Subcutaneous abdominal adipose tissue (tissue), 5 donors: Measurements from ENCODE around the gene BCS1L.

Experiments
- H3K27ac ChIP-seq: one replicate; pipeline ENCODE4 v1.7.0; 2013; ENCODE audit warnings: low read depth, mild to moderate bottlenecking, inconsistent platforms, low read length, moderate library complexity
- H3K27me3 ChIP-seq, 5 donors: one replicate each; pipeline ENCODE4 v1.7.0; 2013; ENCODE audit warnings: low read length in 5 of 5, inconsistent platforms in 1 of 5; ENCODE audit not compliant: control insufficient read depth in 5 of 5, insufficient read depth in 4 of 5
- H3K36me3 ChIP-seq, 5 donors: one replicate each; pipeline ENCODE4 v1.7.0; 2013; ENCODE audit warnings: low read length in 5 of 5; ENCODE audit not compliant: control insufficient read depth in 5 of 5, insufficient read depth in 5 of 5
- H3K4me1 ChIP-seq, 5 donors: one replicate each; pipeline ENCODE4 v1.7.0; 2013; ENCODE audit warnings: low read length in 5 of 5, mild to moderate bottlenecking in 3 of 5, moderate library complexity in 1 of 5; ENCODE audit not compliant: control insufficient read depth in 5 of 5, insufficient read depth in 5 of 5
- H3K4me3 ChIP-seq, 5 donors: one replicate each; pipeline ENCODE4 v1.7.0; 2013; ENCODE audit warnings: low read length in 5 of 5, low read depth in 1 of 5
- H3K9ac ChIP-seq, 5 donors: one replicate each; pipeline ENCODE4 v1.7.0; 2013; ENCODE audit warnings: low read length in 5 of 5, mild to moderate bottlenecking in 4 of 5, moderate library complexity in 3 of 5
- H3K9me3 ChIP-seq, 5 donors: one replicate each; pipeline ENCODE4 v1.7.0; 2013; ENCODE audit warnings: low read length in 5 of 5; ENCODE audit not compliant: control insufficient read depth in 5 of 5
- donor health status: healthy.
- donor health status: healthy.
- donor health status: healthy.
- donor health status: healthy.
- donor health status: healthy.

BCS1L gene

GRCh38 chr2:218635719-218636118 lies 23.8 kb upstream of the BCS1L start:
- Histone ChIP-seq H3K36me3 (peaks cover 20 to 79% (median 66%) of the 10 kb centered on the region in 5 donors), H3K4me1 (peaks cover 0 to 4% (median 0%) of the 10 kb centered on the region in 5 donors)

GRCh38 chr2:218638372-218638771 lies 21.1 kb upstream of the BCS1L start:
- H3K36me3 ChIP-seq, result peaks cover 20 to 92% (median 85%) of the 10 kb centered on the region in 5 donors
- no peak overlapping the region for H3K9ac ChIP-seq
- no peaks in the 10 kb centered on the region for H3K9me3 ChIP-seq
- H3K27me3 ChIP-seq, result no peaks in the 10 kb centered on the region
- no peak overlapping the region for H3K4me3 ChIP-seq
- peaks cover 0 to 4% (median 0%) of the 10 kb centered on the region in 5 donors for H3K4me1 ChIP-seq
- no peak overlapping the region for H3K27ac ChIP-seq

More at GRCh38 chr2:218635719-218636118, 23.8 kb upstream of the BCS1L start:
- no peak overlapping the region for H3K27ac ChIP-seq
- no peaks in the 10 kb centered on the region for H3K27me3 ChIP-seq
- H3K9ac ChIP-seq, result no peak overlapping the region
- H3K4me3 ChIP-seq, result no peak overlapping the region
- no peaks in the 10 kb centered on the region for H3K9me3 ChIP-seq

GRCh38 chr2:218642121-218642656 lies 17.3 kb upstream of the BCS1L start:
- no peaks in the 10 kb centered on the region for H3K9me3 ChIP-seq
- no peak overlapping the region for H3K27ac ChIP-seq
- peaks cover 16 to 89% (median 81%) of the 10 kb centered on the region in 5 donors for H3K36me3 ChIP-seq
- H3K27me3 ChIP-seq, result no peaks in the 10 kb centered on the region
- no peak overlapping the region for H3K4me3 ChIP-seq
- peaks cover 0 to 12% (median 0%) of the 10 kb centered on the region in 5 donors for H3K4me1 ChIP-seq
- H3K9ac ChIP-seq, result no peak overlapping the region

GRCh38 chr2:218642786-218643185 lies 16.7 kb upstream of the BCS1L start:
- no peaks in the 10 kb centered on the region for H3K9me3 ChIP-seq
- H3K4me1 ChIP-seq, result peaks cover 0 to 12% (median 0%) of the 10 kb centered on the region in 5 donors
- H3K27ac ChIP-seq, result no peak overlapping the region
- H3K9ac ChIP-seq, result no peak overlapping the region
- no peak overlapping the region for H3K4me3 ChIP-seq
- peaks cover 10 to 89% (median 79%) of the 10 kb centered on the region in 5 donors for H3K36me3 ChIP-seq
- H3K27me3 ChIP-seq, result no peaks in the 10 kb centered on the region

- H3K36me3 ChIP-seq, result peaks cover 8 to 89% (median 79%) of the 10 kb centered on the region in 5 donors
- H3K9me3 ChIP-seq, result no peaks in the 10 kb centered on the region
Measured at GRCh38 chr2:218643751-218644310, 15.7 kb upstream of the BCS1L start.

GRCh38 chr2:218644721-218645120 lies 14.8 kb upstream of the BCS1L start:
- H3K9ac ChIP-seq, result no peak overlapping the region
- no peak overlapping the region for H3K4me3 ChIP-seq
- H3K27ac ChIP-seq, result peak overlapping the region; percentile 37
- peaks cover 0 to 12% (median 0%) of the 10 kb centered on the region in 5 donors for H3K4me1 ChIP-seq
- H3K36me3 ChIP-seq, result peaks cover 12 to 90% (median 81%) of the 10 kb centered on the region in 5 donors
- H3K27me3 ChIP-seq, result no peaks in the 10 kb centered on the region
- H3K9me3 ChIP-seq, result no peaks in the 10 kb centered on the region

More at GRCh38 chr2:218643751-218644310, 15.7 kb upstream of the BCS1L start:
- Histone ChIP-seq H3K4me1 (peaks cover 0 to 12% (median 0%) of the 10 kb centered on the region in 5 donors), H3K27ac (no peak overlapping the region), H3K4me3 (no peak overlapping the region), H3K27me3 (no peaks in the 10 kb centered on the region), H3K9ac (no peak overlapping the region)

GRCh38 chr2:218645126-218645525 lies 14.4 kb upstream of the BCS1L start:
- peak overlapping the region; percentile 37 for H3K27ac ChIP-seq
- peaks cover 14 to 92% (median 83%) of the 10 kb centered on the region in 5 donors for H3K36me3 ChIP-seq
- H3K9ac ChIP-seq, result peak overlapping the region in 1 of 5 donors; percentile 10
- no peak overlapping the region for H3K4me3 ChIP-seq
- H3K27me3 ChIP-seq, result no peaks in the 10 kb centered on the region
- no peaks in the 10 kb centered on the region for H3K9me3 ChIP-seq
- H3K4me1 ChIP-seq, result peaks cover 0 to 12% (median 0%) of the 10 kb centered on the region in 5 donors

GRCh38 chr2:218648088-218648786 lies 11.2 kb upstream of the BCS1L start:
- no peaks in the 10 kb centered on the region for H3K27me3 ChIP-seq
- peaks cover 17 to 96% (median 78%) of the 10 kb centered on the region in 5 donors for H3K36me3 ChIP-seq
- no peak overlapping the region for H3K9ac ChIP-seq
- H3K9me3 ChIP-seq, result no peaks in the 10 kb centered on the region
- H3K4me1 ChIP-seq, result peaks cover 0 to 12% (median 0%) of the 10 kb centered on the region in 5 donors
- no peak overlapping the region for H3K4me3 ChIP-seq
- no peak overlapping the region for H3K27ac ChIP-seq

GRCh38 chr2:218648787-218649100 lies 10.7 kb upstream of the BCS1L start:
- no peak overlapping the region for H3K27ac ChIP-seq
- H3K9me3 ChIP-seq, result no peaks in the 10 kb centered on the region
- peaks cover 0 to 12% (median 0%) of the 10 kb centered on the region in 5 donors for H3K4me1 ChIP-seq
- H3K9ac ChIP-seq, result no peak overlapping the region
- H3K27me3 ChIP-seq, result no peaks in the 10 kb centered on the region
- H3K4me3 ChIP-seq, result no peak overlapping the region
- peaks cover 17 to 96% (median 76%) of the 10 kb centered on the region in 5 donors for H3K36me3 ChIP-seq

GRCh38 chr2:218655751-218656150 lies 3.7 kb upstream of the BCS1L start:
- peaks cover under 1 to 58% (median 37%) of the 10 kb centered on the region in 5 donors for H3K36me3 ChIP-seq
- peaks cover 5 to 23% (median 19%) of the 10 kb centered on the region in 5 donors for H3K4me1 ChIP-seq
- no peaks in the 10 kb centered on the region for H3K9me3 ChIP-seq
- H3K4me3 ChIP-seq, result no peak overlapping the region
- peak overlapping the region in 1 of 5 donors; percentile 11 for H3K9ac ChIP-seq
- no peak overlapping the region for H3K27ac ChIP-seq
- no peaks in the 10 kb centered on the region for H3K27me3 ChIP-seq
